ENCODE results near the gene PTPRN. TPM values are rescaled to one million over a fixed set of nuclear protein-coding genes. Genes with fewer than 3 reads are reported as not detected.

PTPRN gene
- total and polyA plus RNA-seq, 2 of the 8 experiments (the other 6 are each of a cell fraction or from before 2014, with no cell fraction given), result 5.4 to 8.2 TPM

GRCh38 chr2:219270055-219270372 is 39.2 kb downstream of the PTPRN start:
- Histone ChIP-seq H3K9ac (replicated peaks in 1 of 4; ENCODE audit: extremely low read depth in 1 of 4, low read depth in 3 of 4, low read length in 3 of 4) (no peak overlapping the region), H4K8ac (ENCODE audit: extremely low read depth, insufficient read depth, low read length) (no peak overlapping the region), H3K4me3 (ENCODE audit: extremely low read depth in 1 of 4, insufficient read depth in 2 of 4, low read depth in 3 of 4, low read length in 4 of 4) (no peak overlapping the region; a peak in 1 of 8 replicates), H2AFZ (ENCODE audit: low read length) (no peak overlapping the region), H2AK5ac (ENCODE audit: low read depth, low read length) (no peak overlapping the region; the same call in 1 of the 2 replicates), H3K18ac (ENCODE audit: extremely low read depth, low read length) (no peak overlapping the region), H3K79me2 (ENCODE audit: control insufficient read depth in 1 of 2, insufficient read depth in 2 of 2, low read length in 2 of 2) (no peaks in the 10 kb centered on the region), H4K5ac (ENCODE audit: insufficient read length, low read depth, low read length) (no peak overlapping the region), H3K9me3 (ENCODE audit: insufficient read depth in 2 of 2, low read depth in 1 of 2, low read length in 1 of 2) (no peaks in the 10 kb centered on the region), H4K20me1 (replicated peaks in 1 of 2; ENCODE audit: control insufficient read depth in 1 of 2, insufficient read depth in 2 of 2, low read length in 2 of 2) (no peaks in the 10 kb centered on the region), H3K4me1 (replicated peaks in 1 of 4; ENCODE audit: control insufficient read depth in 3 of 4, insufficient read depth in 4 of 4, low read length in 3 of 4) (peaks cover 0 to 3% (median 0%) of the 10 kb centered on the region in 4 experiments; a peak in 2 of 7 replicates), H3K23me2 (ENCODE audit: low read depth, low read length) (no peaks in the 10 kb centered on the region), H4K91ac (replicated peaks; ENCODE audit: insufficient read length, low read length) (no peak overlapping the region), H3K23ac (ENCODE audit: insufficient read length) (no peak overlapping the region), H3K56ac (replicated peaks; ENCODE audit: insufficient read length, low read depth, low read length) (no peak overlapping the region), H3K4ac (replicated peaks; ENCODE audit: insufficient read length, low read depth, low read length) (no peak overlapping the region), H3K27ac (ENCODE audit: low read depth, low read length) (no peak overlapping the region), H3K14ac (ENCODE audit: insufficient read length) (no peak overlapping the region), H3K79me1 (ENCODE audit: low read depth, low read length) (no peaks in the 10 kb centered on the region), H3K36me3 (ENCODE audit: control insufficient read depth in 2 of 4, insufficient read depth in 4 of 4, low read length in 3 of 4) (no peaks in the 10 kb centered on the region), H3K27me3 (replicated peaks in 1 of 4; ENCODE audit: control insufficient read depth in 3 of 4, extremely low read depth in 1 of 4, insufficient read depth in 3 of 4, low read length in 3 of 4) (peaks cover 0 to 3% (median 0%) of the 10 kb centered on the region in 4 experiments; a peak in 2 of 7 replicates), H3K4me2 (ENCODE audit: insufficient read depth in 1 of 2, low read depth in 2 of 2, low read length in 2 of 2) (no peak overlapping the region), H2BK20ac (ENCODE audit: low read length) (no peak overlapping the region), H2BK15ac (ENCODE audit: low read length) (no peak overlapping the region), H2BK5ac (ENCODE audit: low read depth, low read length) (no peak overlapping the region), H2BK12ac (ENCODE audit: low read depth, low read length) (no peak overlapping the region), H2BK120ac (replicated peaks; ENCODE audit: low read depth, low read length) (no peak overlapping the region)
- CTCF ChIA-PET (ENCODE audit: partially characterized antibody), result interaction anchor here (0.9 to 1.8 kb wide), 5 partner anchors 13 to 243 kb away, joined by 3 to 8 read pairs (median 4); no protein-coding TSS in a partner anchor
- DNase-seq (ENCODE audit: low read depth in 1 of 2, low spot score in 2 of 2) (no peak), FAIRE-seq (no peak)
- 86% methylated on average over 5 of the region's 5 CpGs; no CpG with 5 or more reads in 1 of the 2 experiments for WGBS, 2 experiments (ENCODE audit: extremely low coverage in 1 of 2, insufficient coverage in 1 of 2, insufficient read length in 1 of 2, insufficient replicate concordance in 2 of 2, low coverage in 1 of 2, low lambda C conversion rate in 2 of 2, missing lambda C conversion rate in 1 of 2)
- POLR2A ChIA-PET (ENCODE audit: partially characterized antibody), result interaction anchor here (0.8 to 1.0 kb wide), 2 partner anchors 12 to 18 kb away, joined by 3 read pairs; no protein-coding TSS in a partner anchor
- TF ChIP-seq NANOG (IDR thresholded peaks at IDR 0.05; ENCODE audit: insufficient read depth, low read depth, low read length, poor library complexity, severe bottlenecking), result no peak
- TF ChIP-seq TAF1 (IDR thresholded peaks at IDR 0.05; ENCODE audit: low read depth, low read length), result no peak
- no peak for TF ChIP-seq BACH1 (IDR thresholded peaks at IDR 0.05; ENCODE audit: low read length)
- no peak for TF ChIP-seq JUND (IDR thresholded peaks at IDR 0.05; ENCODE audit: low read length)
- no peak for TF ChIP-seq MAX (IDR thresholded peaks at IDR 0.05)
